Endothelial cell of umbilical vein (primary cell): ENCODE data around the gene CPNE6. TPM values are rescaled to one million over a fixed set of nuclear protein-coding genes. Genes with fewer than 3 reads are reported as not detected.

Experiments
- BruUV-seq: library from RNA; stranded (reverse); fragments of 400-500 nt; replicated peaks from 2 replicates; lab custom pipeline; 2021; lab: Mats Ljungman, UMichigan
- CTCF ChIA-PET: fragments of 300-600, 350-600 bp; sonication (Branson Sonifier 250); formaldehyde crosslinking; loops from one replicate; lab custom pipeline; 2021; ENCODE audit warnings: antibody characterized with exemption, inconsistent platforms; lab: Charles Lee
- POLR2A ChIA-PET: fragments of 300-600, 350-600 bp; sonication (Branson Sonifier 250); formaldehyde crosslinking; loops from one replicate; lab custom pipeline; 2021; ENCODE audit warnings: antibody characterized with exemption, inconsistent platforms; lab: Charles Lee
- DNase-seq: peaks from one replicate; pipeline ENCODE4 v3.0.0-alpha.2; 2011; ENCODE audit warnings: low read depth, low spot score
- FAIRE-seq: peaks from 2 replicates; lab custom pipeline; 2011; peaks lifted over from hg19 to GRCh38; lab: Jason Lieb, UNC
- H2AFZ ChIP-seq: 2 replicates; pipeline ENCODE4 v1.6.0; 2012; ENCODE audit warnings: low read depth, low read length, control low read depth, inconsistent platforms
- H3K27ac ChIP-seq: 2 replicates; pipeline ENCODE4 v1.5.1; 2011; ENCODE audit warnings: low read depth, mild to moderate bottlenecking, control low read depth, low read length, moderate library complexity; ENCODE audit not compliant: insufficient read depth
- H3K27me3 ChIP-seq, 2 experiments: 2 replicates each; pipeline versions ENCODE4 v1.6.0 to v1.6.1; 2011; ENCODE audit warnings: low read length in 2 of 2, mixed read lengths in 1 of 2; ENCODE audit not compliant: control insufficient read depth in 2 of 2, insufficient read depth in 2 of 2
- H3K36me3 ChIP-seq, 2 experiments: 2 replicates in 1 of 2; 3 replicates in 1 of 2; pipeline ENCODE4 v1.5.1; 2011; ENCODE audit warnings: low read length in 2 of 2, mild to moderate bottlenecking in 1 of 2, moderate library complexity in 1 of 2; ENCODE audit not compliant: control insufficient read depth in 2 of 2, insufficient read depth in 2 of 2; ENCODE audit errors: extremely low read depth in 1 of 2
- H3K4me1 ChIP-seq: 3 replicates; pipeline ENCODE4 v1.5.1; 2011; ENCODE audit warnings: mild to moderate bottlenecking, low read length; ENCODE audit not compliant: control insufficient read depth, insufficient read depth; ENCODE audit errors: extremely low read depth
- H3K4me2 ChIP-seq: 2 replicates; pipeline ENCODE4 v1.6.1; 2011; ENCODE audit warnings: low read length, control low read depth, mixed read lengths; ENCODE audit not compliant: insufficient read depth
- H3K4me3 ChIP-seq, 3 experiments: fragments of 200-600 bp in 1 of 3; sonication (generic), shearing (Covaris generic) in 1 of 3; replicated peaks in 1 of 3; 2 replicates each; pipeline ENCODE4 v1.5.1; 2011 to 2016; ENCODE audit warnings: control low read depth in 3 of 3, low read length in 3 of 3, mild to moderate bottlenecking in 2 of 3, inconsistent platforms in 1 of 3, low read depth in 1 of 3, moderate library complexity in 1 of 3; ENCODE audit not compliant: insufficient read depth in 1 of 3
- H3K79me2 ChIP-seq: 2 replicates; pipeline ENCODE4 v1.6.0; 2012; ENCODE audit warnings: low read length, inconsistent platforms; ENCODE audit not compliant: control insufficient read depth, insufficient read depth
- H3K9ac ChIP-seq: replicated peaks from 2 replicates; pipeline ENCODE3; 2011; ENCODE audit warnings: low read length, control low read depth; ENCODE audit not compliant: insufficient read depth; ENCODE audit errors: extremely low read depth
- H3K9me1 ChIP-seq: replicated peaks from 3 replicates; pipeline ENCODE4 v1.6.0; 2011; ENCODE audit warnings: mild to moderate bottlenecking, low read length; ENCODE audit not compliant: control insufficient read depth, insufficient read depth; ENCODE audit errors: extremely low read depth
- H3K9me3 ChIP-seq: replicated peaks from 2 replicates; pipeline ENCODE4 v1.5.1; 2012; ENCODE audit warnings: low read length, inconsistent platforms; ENCODE audit not compliant: control insufficient read depth, insufficient read depth
- H4K20me1 ChIP-seq: replicated peaks from 2 replicates; pipeline ENCODE3; 2011; ENCODE audit warnings: mild to moderate bottlenecking, low read length; ENCODE audit not compliant: control insufficient read depth, insufficient read depth; ENCODE audit errors: extremely low read depth
- EZH2 ChIP-seq: IDR thresholded peaks from 2 replicates; pipeline ENCODE4 v1.6.1; 2012; ENCODE audit warnings: borderline replicate concordance, low read depth, mild to moderate bottlenecking, moderate library complexity, low read length, inconsistent platforms; ENCODE audit not compliant: severe bottlenecking
- FOS ChIP-seq: IDR thresholded peaks from 2 replicates; pipeline ENCODE4 v1.6.1; 2011; ENCODE audit warnings: mild to moderate bottlenecking, low read length, moderate library complexity, borderline replicate concordance; ENCODE audit not compliant: insufficient read depth
- GATA2 ChIP-seq: IDR thresholded peaks from 2 replicates; pipeline ENCODE4 v1.7.0; 2011; ENCODE audit warnings: low read depth, mild to moderate bottlenecking, moderate library complexity, mixed read lengths, low read length; ENCODE audit not compliant: insufficient read length, insufficient read depth
- JUN ChIP-seq: IDR thresholded peaks from 2 replicates; pipeline ENCODE4 v1.6.1; 2011; ENCODE audit warnings: borderline replicate concordance, low read depth; ENCODE audit not compliant: insufficient read length, insufficient read depth
- MYC ChIP-seq: IDR thresholded peaks from one replicate; pipeline ENCODE4 v1.6.1; 2011; ENCODE audit warnings: mild to moderate bottlenecking, low read depth, low read length
- POLR2A ChIP-seq: IDR thresholded peaks from 2 replicates; pipeline ENCODE4 v1.6.1; 2012; ENCODE audit warnings: low read depth, mild to moderate bottlenecking, control low read depth, low read length
- POLR2AphosphoS5 ChIP-seq: IDR thresholded peaks from 2 replicates; pipeline ENCODE4 v1.6.1; 2012; ENCODE audit warnings: low read depth, mild to moderate bottlenecking, control low read depth, low read length, moderate library complexity; ENCODE audit not compliant: insufficient read depth
- dilution Hi-C: fragments of 300-500 bp; cut with MboI; formaldehyde crosslinking; loops from one replicate; pipeline ENCODE4 v1.15.0; 2019; ENCODE audit warnings: low sequenced_read_pairs; ENCODE audit not compliant: extremely low pct_ligation_motif_present
- intact Hi-C: fragments of 100-400 bp; cut with micrococcal nuclease; formaldehyde crosslinking; loops from one replicate; pipeline ENCODE4 v1.10.0; 2022
- polyA plus RNA-seq, 4 experiments: library from polyadenylated mRNA; depleted of rRNA in 3 of 4; stranded (reverse) in 3 of 4; unstranded in 1 of 4; fragments of >200 nt; gene quantifications; 2 replicates each; pipeline versions ENCODE4 v1.2.1 to v1.2.3, GENCODE V29; 2011 to 2012; ENCODE audit warnings: missing spikeins in 1 of 4
- total RNA-seq: library from RNA; stranded (reverse); gene quantifications from 2 replicates; pipeline ENCODE4 v1.2.3, GENCODE V29; 2021
- TF ChIP-seq, protein P1 (sequence below): IDR thresholded peaks from 2 replicates; pipeline ENCODE4 v1.6.1; 2011; ENCODE audit not compliant: insufficient read depth, insufficient read length
- TF ChIP-seq, protein P2 (sequence below), 2 donors: IDR thresholded peaks; 1 replicate in 1 of 2; 2 replicates in 1 of 2; pipeline ENCODE4 v1.5.1; 2011; ENCODE audit warnings: low read length in 2 of 2, mild to moderate bottlenecking in 2 of 2, moderate library complexity in 2 of 2, control low read depth in 1 of 2, inconsistent platforms in 1 of 2, low read depth in 1 of 2; ENCODE audit not compliant: insufficient read depth in 1 of 2; ENCODE audit errors: extremely low read depth in 1 of 2

Gene CPNE6
- total and polyA plus RNA-seq, 2 donors (not counting 3 experiments of a cell fraction or from before 2014, with no cell fraction given) = not detected

DNA sequence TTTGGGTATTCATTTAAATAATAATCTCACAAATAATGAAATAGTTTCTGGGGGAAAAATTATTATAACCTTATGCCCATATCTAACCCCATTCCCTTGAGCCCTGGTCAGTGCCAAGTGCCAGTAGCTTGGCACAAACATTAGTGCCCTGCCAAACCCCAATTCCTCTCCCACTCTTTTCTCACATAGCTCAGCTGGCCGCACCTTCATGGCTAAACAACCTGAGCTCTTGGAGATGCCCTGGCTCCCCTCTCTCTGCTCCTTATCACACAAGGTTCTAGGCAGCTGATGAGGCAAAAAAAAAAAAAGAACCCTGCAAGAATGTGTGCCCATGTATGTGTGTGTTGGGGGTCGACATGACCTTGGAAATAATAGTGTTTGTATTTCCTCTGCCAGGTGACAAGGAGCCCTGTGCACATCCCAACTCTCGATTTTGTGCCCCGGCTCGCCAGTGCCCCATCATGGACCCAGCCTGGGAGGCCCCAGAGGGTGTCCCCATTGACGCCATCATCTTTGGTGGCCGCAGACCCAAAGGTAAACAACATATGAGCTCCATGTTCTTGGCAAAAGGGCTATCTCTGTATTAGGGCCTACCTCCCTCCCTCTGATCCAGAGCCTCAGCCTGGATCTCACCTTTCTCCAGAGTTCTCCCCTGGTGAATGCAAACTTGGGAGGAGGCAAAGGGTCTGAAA lies 31.1 kb downstream of the CPNE6 start:
- Histone ChIP-seq H3K36me3 (peaks cover 0 to 2% of the 10 kb centered on the region in 2 experiments), H3K79me2 (no peaks in the 10 kb centered on the region), H3K4me2 (no peak overlapping the region), H3K4me1 (peaks cover 11% of the 10 kb centered on the region), H3K9me1 (no peaks in the 10 kb centered on the region), H3K27me3 (no peaks in the 10 kb centered on the region), H3K9me3 (no peaks in the 10 kb centered on the region), H3K9ac (no peak overlapping the region), H2AFZ (no peak overlapping the region), H3K27ac (no peak overlapping the region), H3K4me3 (no peak overlapping the region), H4K20me1 (no peaks in the 10 kb centered on the region)
- intact Hi-C loops (no loop called here), dilution Hi-C loops (no loop called here)
- no peak for DNase-seq
- BruUV-seq = no TSS peak
- CTCF ChIA-PET = interaction anchor here (1.5 to 11.7 kb wide), 2 partner anchors 12 to 46 kb away, joined by 3 to 420 read pairs; no protein-coding TSS in a partner anchor
- no peak for TF ChIP-seq MYC
- TF ChIP-seq POLR2AphosphoS5 = no peak
- no peak for TF ChIP-seq EZH2
- TF ChIP-seq POLR2A = no peak
- TF ChIP-seq, protein P1, sequence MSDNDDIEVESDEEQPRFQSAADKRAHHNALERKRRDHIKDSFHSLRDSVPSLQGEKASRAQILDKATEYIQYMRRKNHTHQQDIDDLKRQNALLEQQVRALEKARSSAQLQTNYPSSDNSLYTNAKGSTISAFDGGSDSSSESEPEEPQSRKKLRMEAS = no peak
- TF ChIP-seq FOS = no peak
- TF ChIP-seq JUN = no peak
- TF ChIP-seq, protein P2, sequence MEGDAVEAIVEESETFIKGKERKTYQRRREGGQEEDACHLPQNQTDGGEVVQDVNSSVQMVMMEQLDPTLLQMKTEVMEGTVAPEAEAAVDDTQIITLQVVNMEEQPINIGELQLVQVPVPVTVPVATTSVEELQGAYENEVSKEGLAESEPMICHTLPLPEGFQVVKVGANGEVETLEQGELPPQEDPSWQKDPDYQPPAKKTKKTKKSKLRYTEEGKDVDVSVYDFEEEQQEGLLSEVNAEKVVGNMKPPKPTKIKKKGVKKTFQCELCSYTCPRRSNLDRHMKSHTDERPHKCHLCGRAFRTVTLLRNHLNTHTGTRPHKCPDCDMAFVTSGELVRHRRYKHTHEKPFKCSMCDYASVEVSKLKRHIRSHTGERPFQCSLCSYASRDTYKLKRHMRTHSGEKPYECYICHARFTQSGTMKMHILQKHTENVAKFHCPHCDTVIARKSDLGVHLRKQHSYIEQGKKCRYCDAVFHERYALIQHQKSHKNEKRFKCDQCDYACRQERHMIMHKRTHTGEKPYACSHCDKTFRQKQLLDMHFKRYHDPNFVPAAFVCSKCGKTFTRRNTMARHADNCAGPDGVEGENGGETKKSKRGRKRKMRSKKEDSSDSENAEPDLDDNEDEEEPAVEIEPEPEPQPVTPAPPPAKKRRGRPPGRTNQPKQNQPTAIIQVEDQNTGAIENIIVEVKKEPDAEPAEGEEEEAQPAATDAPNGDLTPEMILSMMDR (IDR thresholded peaks at IDR 0.05; ENCODE audit: extremely low read depth in 1 of 2, insufficient read depth in 1 of 2, low read depth in 1 of 2, low read length in 2 of 2) = no peak
- no peak for TF ChIP-seq GATA2
- POLR2A ChIA-PET = interaction anchor here (1.4 kb wide), 1 partner anchor 8 kb away, joined by 4 read pairs; the partner anchor contains the start of gene PCK2
- FAIRE-seq = no peak
